Right lobe of liver (tissue), 4 donors: Measurements from ENCODE around the gene B4GALNT3.

Experiments used
- CTCF ChIP-seq, 4 donors: fragments of 200-600 bp in 3 of 4; fragments of 450-650 bp in 1 of 4; IDR thresholded peaks; one replicate each; pipeline versions ENCODE4 v1.5.1 to v1.8.0; 2016 to 2022; ENCODE audit warnings: antibody characterized with exemption in 4 of 4, mild to moderate bottlenecking in 2 of 4
- POLR2A ChIP-seq: fragments of 450-650 bp; IDR thresholded peaks from one replicate; pipeline ENCODE4 v1.6.1; 2017; ENCODE audit warnings: antibody characterized with exemption, mild to moderate bottlenecking
- donor health status: DM: no; HTN: no; CAD: no.
- donor health status: DM: no; HTN: no; CAD: no.
- donor health status: DM: no; HTN: yes; CAD: no.

- no peak for TF ChIP-seq CTCF (IDR thresholded peaks at IDR 0.05)
- no peak for TF ChIP-seq POLR2A
Observed at GRCh38 chr12:501722-502447, 42.1 kb downstream of the B4GALNT3 start.
